ENCODE measurements around the gene PIWIL1. TPM values are rescaled to one million over a fixed set of nuclear protein-coding genes. Genes with fewer than 3 reads are reported as not detected.

PIWIL1 gene
- total RNA-seq, 4 donors from 2014 or later: 0.55 TPM; not detected in 3

DNA sequence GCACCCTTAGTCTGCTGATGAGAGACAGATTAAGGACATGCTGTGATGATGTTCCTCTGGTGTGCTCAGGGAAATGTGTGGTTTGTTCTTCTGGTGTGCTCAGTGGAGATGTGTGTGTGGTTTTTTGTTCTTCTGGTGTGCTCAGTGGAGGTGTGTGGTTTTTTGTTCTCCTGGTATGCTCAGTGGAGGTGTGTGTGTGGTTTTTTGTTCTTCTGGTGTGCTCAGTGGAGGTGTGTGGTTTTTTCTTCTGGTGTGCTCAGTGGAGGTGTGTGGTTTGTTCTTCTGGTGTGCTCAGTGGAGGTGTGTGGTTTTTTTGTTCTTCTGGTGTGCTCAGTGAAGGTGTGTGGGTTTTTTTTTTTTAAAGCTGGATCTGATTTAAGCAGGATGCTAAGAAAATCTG is 15.4 kb downstream of the PIWIL1 start:
- Histone ChIP-seq H3K27ac (no peak overlapping the region), H3K4me1 (no peaks in the 10 kb centered on the region), H3K9me3 (no peaks in the 10 kb centered on the region), H3K36me3 (no peaks in the 10 kb centered on the region), H3K4me3 (no peak overlapping the region), H3K27me3 (peaks cover 32% of the 10 kb centered on the region)
- no peak for DNase-seq
- in situ Hi-C loops (cut with MboI; ENCODE audit: low pct_ligation_motif_present in 1 of 4, low pct_unique_long_range_greater_than_20kb in 1 of 4, low sequenced_read_pairs in 3 of 4): no loop called here
- no peak for TF ChIP-seq EP300 (IDR thresholded peaks at IDR 0.05; ENCODE audit: low read depth)
- TF ChIP-seq POLR2AphosphoS5 (IDR thresholded peaks at IDR 0.05): no peak
- TF ChIP-seq, protein P1, sequence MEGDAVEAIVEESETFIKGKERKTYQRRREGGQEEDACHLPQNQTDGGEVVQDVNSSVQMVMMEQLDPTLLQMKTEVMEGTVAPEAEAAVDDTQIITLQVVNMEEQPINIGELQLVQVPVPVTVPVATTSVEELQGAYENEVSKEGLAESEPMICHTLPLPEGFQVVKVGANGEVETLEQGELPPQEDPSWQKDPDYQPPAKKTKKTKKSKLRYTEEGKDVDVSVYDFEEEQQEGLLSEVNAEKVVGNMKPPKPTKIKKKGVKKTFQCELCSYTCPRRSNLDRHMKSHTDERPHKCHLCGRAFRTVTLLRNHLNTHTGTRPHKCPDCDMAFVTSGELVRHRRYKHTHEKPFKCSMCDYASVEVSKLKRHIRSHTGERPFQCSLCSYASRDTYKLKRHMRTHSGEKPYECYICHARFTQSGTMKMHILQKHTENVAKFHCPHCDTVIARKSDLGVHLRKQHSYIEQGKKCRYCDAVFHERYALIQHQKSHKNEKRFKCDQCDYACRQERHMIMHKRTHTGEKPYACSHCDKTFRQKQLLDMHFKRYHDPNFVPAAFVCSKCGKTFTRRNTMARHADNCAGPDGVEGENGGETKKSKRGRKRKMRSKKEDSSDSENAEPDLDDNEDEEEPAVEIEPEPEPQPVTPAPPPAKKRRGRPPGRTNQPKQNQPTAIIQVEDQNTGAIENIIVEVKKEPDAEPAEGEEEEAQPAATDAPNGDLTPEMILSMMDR (IDR thresholded peaks at IDR 0.05): no peak
- no peak for TF ChIP-seq POLR2A (IDR thresholded peaks at IDR 0.05)
- intact Hi-C loops (cut with DNase I; ENCODE audit: low total_unique reads): no loop called here

- intact Hi-C loops (cut with DNase I; ENCODE audit: low total_unique reads) (no loop called here), in situ Hi-C loops (cut with MboI; ENCODE audit: low pct_ligation_motif_present in 1 of 4, low pct_unique_long_range_greater_than_20kb in 1 of 4, low sequenced_read_pairs in 3 of 4) (no loop called here)
- WGBS, 2 donors (ENCODE audit: low coverage in 1 of 2): 70 to 71% methylated on average over 7 of the region's 7 CpGs
- TF ChIP-seq, protein P1 (IDR thresholded peaks at IDR 0.05): no peak
- TF ChIP-seq EP300 (IDR thresholded peaks at IDR 0.05; ENCODE audit: low read depth): no peak
- TF ChIP-seq POLR2AphosphoS5 (IDR thresholded peaks at IDR 0.05): no peak
- no peak for TF ChIP-seq POLR2A (IDR thresholded peaks at IDR 0.05)
- no peak overlapping the region for H3K4me3 ChIP-seq
- no peak overlapping the region for H3K27ac ChIP-seq
- no peaks in the 10 kb centered on the region for H3K9me3 ChIP-seq
- H3K36me3 ChIP-seq: no peaks in the 10 kb centered on the region
- H3K27me3 ChIP-seq: peaks cover 32% of the 10 kb centered on the region
- no peaks in the 10 kb centered on the region for H3K4me1 ChIP-seq
- no peak for DNase-seq
These were observed 16.7 kb downstream of the PIWIL1 start for GRCh38 chr12:130354407-130354806.

GRCh38 chr12:130356222-130356621 is 18.5 kb downstream of the PIWIL1 start:
- no peak for DNase-seq
- Histone ChIP-seq H3K36me3 (no peaks in the 10 kb centered on the region), H3K4me1 (no peaks in the 10 kb centered on the region), H3K27me3 (peaks cover 32% of the 10 kb centered on the region), H3K4me3 (no peak overlapping the region), H3K9me3 (no peaks in the 10 kb centered on the region), H3K27ac (no peak overlapping the region)
- intact Hi-C loops (cut with DNase I; ENCODE audit: low total_unique reads): no loop called here
- TF ChIP-seq, protein P1 (IDR thresholded peaks at IDR 0.05): no peak
- TF ChIP-seq EP300 (IDR thresholded peaks at IDR 0.05; ENCODE audit: low read depth) (no peak), POLR2AphosphoS5 (IDR thresholded peaks at IDR 0.05) (no peak), POLR2A (IDR thresholded peaks at IDR 0.05) (no peak)
- WGBS, 2 donors (ENCODE audit: low coverage in 1 of 2): 40 to 55% methylated on average over 2 to 8 of the region's 8 CpGs
- in situ Hi-C loops (cut with MboI; ENCODE audit: low pct_ligation_motif_present in 1 of 4, low pct_unique_long_range_greater_than_20kb in 1 of 4, low sequenced_read_pairs in 3 of 4): no loop called here

DNA sequence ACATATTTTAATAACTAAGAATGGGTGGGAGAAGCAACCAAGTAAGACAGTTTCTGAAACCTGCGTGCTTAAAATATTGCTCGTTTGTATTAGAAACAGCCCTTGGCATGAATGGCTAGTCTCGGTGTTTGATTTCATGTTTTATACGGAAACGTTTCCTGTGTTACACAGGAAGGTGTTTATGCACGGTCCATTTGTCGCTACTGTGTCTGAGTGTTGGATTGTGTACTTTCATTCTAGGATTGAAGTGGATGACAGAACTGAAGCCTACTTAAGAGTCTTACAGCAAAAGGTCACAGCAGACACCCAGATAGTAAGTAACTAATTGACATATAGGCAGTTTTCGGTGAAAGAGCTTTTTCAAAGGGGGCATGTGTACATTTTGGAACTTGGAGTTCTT is 19.6 kb downstream of the PIWIL1 start:
- no peak for TF ChIP-seq EP300 (IDR thresholded peaks at IDR 0.05; ENCODE audit: low read depth)
- no peak for TF ChIP-seq POLR2A (IDR thresholded peaks at IDR 0.05)
- TF ChIP-seq, protein P1 (IDR thresholded peaks at IDR 0.05): no peak
- TF ChIP-seq POLR2AphosphoS5 (IDR thresholded peaks at IDR 0.05): no peak
- WGBS, 2 donors (ENCODE audit: low coverage in 1 of 2): 66% methylated on average over 5 to 8 of the region's 8 CpGs
- Histone ChIP-seq H3K4me3 (no peak overlapping the region), H3K27ac (no peak overlapping the region), H3K4me1 (no peaks in the 10 kb centered on the region), H3K9me3 (no peaks in the 10 kb centered on the region), H3K27me3 (peaks cover 27% of the 10 kb centered on the region), H3K36me3 (no peaks in the 10 kb centered on the region)
- no peak for DNase-seq
- intact Hi-C loops (cut with DNase I; ENCODE audit: low total_unique reads): no loop called here
- in situ Hi-C loops (cut with MboI; ENCODE audit: low pct_ligation_motif_present in 1 of 4, low pct_unique_long_range_greater_than_20kb in 1 of 4, low sequenced_read_pairs in 3 of 4): no loop called here

Measured in transverse colon (tissue), 4 donors.